Gastrocnemius medialis (tissue), 4 donors: ENCODE results near the gene TFF1. TPM values are rescaled to one million over a fixed set of nuclear protein-coding genes. Genes with fewer than 3 reads are reported as not detected.
"Not testable (repeated sequence)": the region's sequence is repeated elsewhere in the genome, so short reads cannot be mapped to it uniquely, and the experiment has no call there.

Experiments
- ATAC-seq, 2 donors: fragments of 150-250 bp; one replicate each; pipeline ENCODE4 v1.9.1; 2016
- DNase-seq, 2 donors: peaks; one replicate each; pipeline ENCODE4 v3.0.0-alpha.2; 2019
- H3K27ac ChIP-seq, 4 donors: fragments of 200-600 bp; sonication (generic); 1 replicate in 1 of 4; 2 replicates in 3 of 4; pipeline ENCODE4 v1.5.1; 2016 to 2018; ENCODE audit warnings: mild to moderate bottlenecking in 2 of 4, moderate library complexity in 1 of 4
- H3K27me3 ChIP-seq, 3 donors: fragments of 200-600 bp; sonication (generic) in 2 of 3; 1 replicate in 1 of 3; 2 replicates in 2 of 3; pipeline versions ENCODE4 v1.5.1 to v1.6.0; 2016 to 2019; ENCODE audit warnings: mild to moderate bottlenecking in 1 of 3, moderate library complexity in 1 of 3
- H3K36me3 ChIP-seq, 2 donors: fragments of 200-600 bp; sonication (generic) in 1 of 2; one replicate each; pipeline ENCODE4 v1.5.1; 2017 to 2018
- H3K4me1 ChIP-seq, 2 donors: fragments of 200-600 bp; sonication (generic) in 1 of 2; one replicate each; pipeline ENCODE4 v1.5.1; 2016 to 2017; ENCODE audit warnings: mild to moderate bottlenecking in 2 of 2
- H3K4me3 ChIP-seq, 4 donors: fragments of 200-600 bp; sonication (generic) in 3 of 4; 1 replicate in 1 of 4; 2 replicates in 3 of 4; pipeline ENCODE4 v1.5.1; 2016 to 2019; ENCODE audit warnings: mild to moderate bottlenecking in 2 of 4
- H3K9me3 ChIP-seq, 3 donors: fragments of 200-600 bp; sonication (generic) in 2 of 3; 1 replicate in 1 of 3; 2 replicates in 2 of 3; pipeline ENCODE4 v1.5.1; 2016 to 2019
- POLR2A ChIP-seq, 2 donors: fragments of 450-650 bp; IDR thresholded peaks; one replicate each; pipeline ENCODE4 v1.6.1; 2017; ENCODE audit warnings: antibody characterized with exemption in 2 of 2, mild to moderate bottlenecking in 2 of 2, moderate library complexity in 2 of 2
- in situ Hi-C, 4 donors: fragments of 200-750 bp; cut with MboI; loops; one replicate each; pipeline versions ENCODE4 v1.15.0 to v1.8.0; 2017; ENCODE audit warnings: low sequenced_read_pairs in 4 of 4
- intact Hi-C: fragments of 100-400 bp; cut with DNase I; formaldehyde crosslinking; loops from one replicate; pipeline ENCODE4 v1.15.1; 2023; ENCODE audit warnings: low total_unique reads
- total RNA-seq, 4 donors: library from RNA; depleted of rRNA; stranded (reverse); fragments of >200 nt; gene quantifications; one replicate each; pipeline versions ENCODE4 v1.1.0 to v1.2.3, GENCODE V29; 2016
- TF ChIP-seq, protein P1 (sequence below), 5 experiments: fragments of 450-650 bp in 3 of 5; fragments of 200-600 bp in 2 of 5; sonication (generic) in 2 of 5; IDR thresholded peaks in 4 of 5; conservative IDR thresholded peaks in 1 of 5; 1 replicate in 4 of 5; 2 replicates in 1 of 5; pipeline ENCODE4 v1.5.1; 2016 to 2019; ENCODE audit warnings: antibody characterized with exemption in 5 of 5, mild to moderate bottlenecking in 3 of 5, moderate library complexity in 3 of 5

Gene TFF1
- total RNA-seq, 4 donors from 2014 or later = not detected

DNA sequence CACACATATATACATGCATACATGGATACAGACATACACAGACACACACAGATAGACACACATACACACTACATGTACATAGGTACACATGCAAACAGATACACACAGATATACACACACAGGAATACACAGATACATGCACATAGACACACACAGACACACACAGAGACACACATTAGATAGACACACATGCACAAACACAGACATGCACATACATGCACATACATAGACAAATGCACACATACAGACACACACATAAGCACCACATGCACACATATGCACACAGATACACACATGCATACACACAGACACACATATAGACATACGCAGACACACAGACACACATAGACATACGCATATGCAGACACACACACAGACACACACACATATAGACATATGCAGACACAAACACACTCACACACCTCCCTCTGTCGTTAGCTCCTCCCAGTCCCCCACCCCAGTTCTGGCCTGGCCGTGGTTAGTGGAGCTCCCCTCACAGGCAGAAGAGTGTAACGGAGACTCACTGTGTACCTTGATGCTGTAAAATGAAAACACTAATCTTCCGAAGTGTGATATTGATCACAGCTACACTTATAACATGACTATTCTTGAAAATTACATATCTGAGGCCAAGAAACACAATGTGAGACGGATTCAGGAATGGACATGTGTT lies 45.0 kb upstream of the TFF1 start:
- no peak for TF ChIP-seq POLR2A (IDR thresholded peaks at IDR 0.05)
- TF ChIP-seq, protein P1, sequence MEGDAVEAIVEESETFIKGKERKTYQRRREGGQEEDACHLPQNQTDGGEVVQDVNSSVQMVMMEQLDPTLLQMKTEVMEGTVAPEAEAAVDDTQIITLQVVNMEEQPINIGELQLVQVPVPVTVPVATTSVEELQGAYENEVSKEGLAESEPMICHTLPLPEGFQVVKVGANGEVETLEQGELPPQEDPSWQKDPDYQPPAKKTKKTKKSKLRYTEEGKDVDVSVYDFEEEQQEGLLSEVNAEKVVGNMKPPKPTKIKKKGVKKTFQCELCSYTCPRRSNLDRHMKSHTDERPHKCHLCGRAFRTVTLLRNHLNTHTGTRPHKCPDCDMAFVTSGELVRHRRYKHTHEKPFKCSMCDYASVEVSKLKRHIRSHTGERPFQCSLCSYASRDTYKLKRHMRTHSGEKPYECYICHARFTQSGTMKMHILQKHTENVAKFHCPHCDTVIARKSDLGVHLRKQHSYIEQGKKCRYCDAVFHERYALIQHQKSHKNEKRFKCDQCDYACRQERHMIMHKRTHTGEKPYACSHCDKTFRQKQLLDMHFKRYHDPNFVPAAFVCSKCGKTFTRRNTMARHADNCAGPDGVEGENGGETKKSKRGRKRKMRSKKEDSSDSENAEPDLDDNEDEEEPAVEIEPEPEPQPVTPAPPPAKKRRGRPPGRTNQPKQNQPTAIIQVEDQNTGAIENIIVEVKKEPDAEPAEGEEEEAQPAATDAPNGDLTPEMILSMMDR (IDR thresholded peaks at IDR 0.05 in 4 of 5, conservative IDR thresholded peaks at IDR 0.05 in 1 of 5) = no peak
- no peaks in the 10 kb centered on the region for H3K9me3 ChIP-seq
- DNase-seq (no peak), ATAC-seq (no peak)
- peaks cover 0 to 8% of the 10 kb centered on the region in 2 donors for H3K4me1 ChIP-seq
- H3K4me3 ChIP-seq = no peak overlapping the region
- no peak overlapping the region for H3K27ac ChIP-seq
- peaks cover 12 to 19% (median 14%) of the 10 kb centered on the region in 3 donors for H3K27me3 ChIP-seq
- H3K36me3 ChIP-seq = no peaks in the 10 kb centered on the region
- in situ Hi-C loops (no loop called here), intact Hi-C loops (no loop called here)

DNA sequence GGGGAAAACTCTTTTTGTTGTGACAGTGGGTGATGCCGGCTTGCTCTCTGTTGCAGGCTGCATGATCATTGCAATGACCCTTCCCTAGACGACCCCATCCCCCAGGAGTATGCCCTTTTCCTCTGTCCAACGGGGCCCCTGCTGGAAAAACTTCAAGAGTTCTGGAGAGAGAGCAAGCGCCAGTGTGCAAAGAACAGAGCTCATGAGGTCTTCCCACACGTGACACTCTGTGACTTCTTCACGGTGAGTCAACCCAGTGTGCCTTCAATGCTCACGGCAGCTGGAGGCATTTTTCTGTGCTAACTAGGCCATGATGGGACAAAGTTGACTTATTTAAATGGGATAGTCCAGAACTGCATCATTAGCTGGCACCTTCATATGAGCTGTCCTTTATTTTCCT lies 43.0 kb upstream of the TFF1 start:
- H3K4me1 ChIP-seq = no peaks in the 10 kb centered on the region
- ATAC-seq = no peak
- H3K27ac ChIP-seq = no peak overlapping the region
- TF ChIP-seq POLR2A (IDR thresholded peaks at IDR 0.05) = no peak
- TF ChIP-seq, protein P1 (IDR thresholded peaks at IDR 0.05 in 4 of 5, conservative IDR thresholded peaks at IDR 0.05 in 1 of 5) = no peak
- H3K36me3 ChIP-seq = no peaks in the 10 kb centered on the region
- no peaks in the 10 kb centered on the region for H3K9me3 ChIP-seq
- no peak for DNase-seq
- no peak overlapping the region for H3K4me3 ChIP-seq
- H3K27me3 ChIP-seq = peaks cover 12 to 19% (median 14%) of the 10 kb centered on the region in 3 donors
- intact Hi-C loops = no loop called here
- in situ Hi-C loops = no loop called here

DNA sequence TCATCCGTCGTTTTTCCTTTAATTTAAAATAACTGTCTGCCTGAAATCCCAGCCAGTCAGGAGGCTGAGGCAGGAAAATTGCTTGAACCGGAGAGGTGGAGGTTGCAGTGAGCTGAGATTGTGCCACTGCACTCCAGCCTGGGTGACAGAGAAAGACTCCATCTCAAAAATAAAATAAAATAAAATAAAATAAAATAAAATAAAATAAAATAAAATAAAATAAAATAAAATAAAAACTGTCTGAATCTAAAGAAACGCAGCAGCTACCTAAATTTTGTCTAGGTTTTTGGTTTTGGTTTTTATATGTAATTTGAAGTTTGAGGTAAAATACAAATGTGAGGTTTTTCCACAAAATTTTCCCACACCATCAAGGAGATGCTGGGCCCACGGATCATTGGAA lies 42.4 kb upstream of the TFF1 start:
- H3K36me3 ChIP-seq, intact Hi-C loops, in situ Hi-C loops, H3K4me3 ChIP-seq, H3K27ac ChIP-seq, DNase-seq, H3K4me1 ChIP-seq, ATAC-seq, H3K9me3 ChIP-seq: not testable (repeated sequence)
- H3K27me3 ChIP-seq = peaks cover 12 to 19% (median 14%) of the 10 kb centered on the region in 3 donors

DNA sequence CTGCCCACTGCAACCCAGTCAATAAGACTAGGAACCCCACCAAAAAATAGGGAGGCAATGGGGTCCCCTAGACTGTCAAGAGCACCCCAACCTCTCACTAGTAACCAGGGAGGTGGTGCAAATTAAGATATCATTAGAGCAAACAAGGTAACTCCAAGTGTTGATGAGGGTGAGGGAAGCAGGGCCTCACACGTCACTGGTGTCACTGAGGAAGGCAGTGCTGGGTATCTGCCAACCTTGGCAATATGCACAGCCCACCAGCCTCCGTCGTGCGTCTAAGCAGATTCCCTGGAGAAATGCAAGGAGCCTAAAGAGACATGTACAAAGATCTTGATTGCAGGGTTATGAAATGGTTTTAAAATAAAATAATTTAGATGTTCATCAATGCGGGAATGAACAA lies 41.1 kb upstream of the TFF1 start:
- no peaks in the 10 kb centered on the region for H3K9me3 ChIP-seq
- H3K27ac ChIP-seq = no peak overlapping the region
- intact Hi-C loops (no loop called here), in situ Hi-C loops (no loop called here)
- ATAC-seq (no peak), DNase-seq (no peak)
- H3K36me3 ChIP-seq = no peaks in the 10 kb centered on the region
- TF ChIP-seq, protein P1 (IDR thresholded peaks at IDR 0.05 in 4 of 5, conservative IDR thresholded peaks at IDR 0.05 in 1 of 5) = no peak
- no peak for TF ChIP-seq POLR2A (IDR thresholded peaks at IDR 0.05)
- no peaks in the 10 kb centered on the region for H3K4me1 ChIP-seq
- no peak overlapping the region for H3K4me3 ChIP-seq
- peaks cover 12 to 19% (median 14%) of the 10 kb centered on the region in 3 donors for H3K27me3 ChIP-seq

DNA sequence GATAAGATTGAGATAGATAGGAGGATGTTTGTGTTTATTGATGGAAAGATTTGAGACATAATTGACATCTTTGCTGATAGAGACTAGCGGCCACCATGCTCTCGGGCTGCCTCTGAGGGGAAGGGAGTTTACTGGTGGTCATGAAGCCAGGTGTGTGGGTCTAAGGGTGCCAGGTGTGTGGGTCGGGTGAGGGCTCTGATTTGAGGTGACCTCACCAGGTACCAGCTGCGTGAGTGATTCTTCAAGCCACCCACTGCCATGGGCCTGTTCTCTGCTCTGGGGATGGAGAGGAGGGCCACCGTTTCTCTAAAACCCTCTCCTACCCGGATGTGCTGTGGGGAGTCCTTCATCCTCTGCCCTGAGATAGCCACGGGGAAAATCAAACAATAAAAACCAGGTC lies 40.5 kb upstream of the TFF1 start:
- Histone ChIP-seq H3K9me3 (no peaks in the 10 kb centered on the region), H3K27me3 (peaks cover 12 to 16% (median 14%) of the 10 kb centered on the region in 3 donors), H3K36me3 (no peaks in the 10 kb centered on the region), H3K27ac (no peak overlapping the region), H3K4me1 (no peaks in the 10 kb centered on the region), H3K4me3 (no peak overlapping the region)
- ATAC-seq (no peak), DNase-seq (no peak)
- intact Hi-C loops (no loop called here), in situ Hi-C loops (no loop called here)
- TF ChIP-seq POLR2A (IDR thresholded peaks at IDR 0.05) = no peak
- TF ChIP-seq, protein P1 (IDR thresholded peaks at IDR 0.05 in 4 of 5, conservative IDR thresholded peaks at IDR 0.05 in 1 of 5) = no peak
